ENCODE results near the gene LRFN2.

DNA sequence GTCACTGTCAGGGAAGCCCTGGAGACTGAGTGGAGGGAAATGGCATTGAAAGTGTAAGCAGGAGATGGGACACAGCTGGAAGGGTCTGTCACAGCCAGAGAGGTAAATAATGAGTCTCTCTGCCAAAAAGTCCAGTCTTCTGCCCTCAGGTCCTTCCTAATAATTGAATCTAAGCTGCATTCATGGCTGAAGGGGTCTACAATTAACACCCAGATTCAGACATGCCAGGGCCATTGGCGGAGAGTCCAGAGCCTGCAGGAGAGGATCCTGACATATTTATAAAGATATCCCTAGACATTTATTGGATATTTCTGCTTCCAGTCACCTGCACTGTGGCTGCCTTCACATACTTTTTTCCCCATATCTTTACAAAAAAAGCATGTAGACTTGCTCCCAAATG lies 89.0 kb downstream of the LRFN2 start:
- TF ChIP-seq, protein P1, sequence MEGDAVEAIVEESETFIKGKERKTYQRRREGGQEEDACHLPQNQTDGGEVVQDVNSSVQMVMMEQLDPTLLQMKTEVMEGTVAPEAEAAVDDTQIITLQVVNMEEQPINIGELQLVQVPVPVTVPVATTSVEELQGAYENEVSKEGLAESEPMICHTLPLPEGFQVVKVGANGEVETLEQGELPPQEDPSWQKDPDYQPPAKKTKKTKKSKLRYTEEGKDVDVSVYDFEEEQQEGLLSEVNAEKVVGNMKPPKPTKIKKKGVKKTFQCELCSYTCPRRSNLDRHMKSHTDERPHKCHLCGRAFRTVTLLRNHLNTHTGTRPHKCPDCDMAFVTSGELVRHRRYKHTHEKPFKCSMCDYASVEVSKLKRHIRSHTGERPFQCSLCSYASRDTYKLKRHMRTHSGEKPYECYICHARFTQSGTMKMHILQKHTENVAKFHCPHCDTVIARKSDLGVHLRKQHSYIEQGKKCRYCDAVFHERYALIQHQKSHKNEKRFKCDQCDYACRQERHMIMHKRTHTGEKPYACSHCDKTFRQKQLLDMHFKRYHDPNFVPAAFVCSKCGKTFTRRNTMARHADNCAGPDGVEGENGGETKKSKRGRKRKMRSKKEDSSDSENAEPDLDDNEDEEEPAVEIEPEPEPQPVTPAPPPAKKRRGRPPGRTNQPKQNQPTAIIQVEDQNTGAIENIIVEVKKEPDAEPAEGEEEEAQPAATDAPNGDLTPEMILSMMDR (conservative IDR thresholded peaks at IDR 0.05; ENCODE audit: low read depth, low read length): no peak
- TF ChIP-seq EZH2 (IDR thresholded peaks at IDR 0.05; ENCODE audit: borderline replicate concordance, low read depth, low read length, poor library complexity, severe bottlenecking): no peak
